NCI-H187 (cell line): ENCODE results near the gene UGT1A6.

Source experiments
- DNase-seq, 2 experiments: peaks; one replicate each; lab custom pipeline; 2025; lab: John Stamatoyannopoulos, UW

The UGT1A6 gene

GRCh38 chr2:233768076-233768475 is 75.4 kb downstream of the UGT1A6 start:
- no peak for DNase-seq

- no peak for DNase-seq
Observed at GRCh38 chr2:233769260-233769659, 76.6 kb downstream of the UGT1A6 start.

- DNase-seq: no peak
Observed at GRCh38 chr2:233772153-233772552, 79.5 kb downstream of the UGT1A6 start.

GRCh38 chr2:233772583-233772982 is 79.9 kb downstream of the UGT1A6 start:
- DNase-seq: no peak

GRCh38 chr2:233773854-233774253 is 81.2 kb downstream of the UGT1A6 start:
- DNase-seq: no peak

- DNase-seq: no peak
Observed at GRCh38 chr2:233775414-233775813, 82.7 kb downstream of the UGT1A6 start.

GRCh38 chr2:233778030-233778429 is 85.3 kb downstream of the UGT1A6 start, which contains the start of gene MROH2A:
TSS of gene MROH2A (plus strand) at chr2:233778330. CDS start at chr2:233779359, 1,029 bp downstream.
- DNase-seq: no peak

- DNase-seq: no peak
Observed at GRCh38 chr2:233779722-233780121, 87.0 kb downstream of the UGT1A6 start.

- no peak for DNase-seq
Observed at GRCh38 chr2:233780771-233781170, 88.1 kb downstream of the UGT1A6 start.

GRCh38 chr2:233789554-233789953 is 96.9 kb downstream of the UGT1A6 start:
- DNase-seq: no peak

- no peak for DNase-seq
Observed at GRCh38 chr2:233791151-233791882, 98.6 kb downstream of the UGT1A6 start.

- DNase-seq: no peak
Observed at GRCh38 chr2:233791883-233792329, 99.2 kb downstream of the UGT1A6 start.

- DNase-seq: no peak
Observed at GRCh38 chr2:233792720-233793119, 100.0 kb downstream of the UGT1A6 start.

GRCh38 chr2:233793465-233794127 is 100.9 kb downstream of the UGT1A6 start:
- no peak for DNase-seq

- no peak for DNase-seq
Observed at GRCh38 chr2:233794128-233794658, 101.5 kb downstream of the UGT1A6 start.

- no peak for DNase-seq
Observed at GRCh38 chr2:233795735-233796171, 103.1 kb downstream of the UGT1A6 start.

GRCh38 chr2:233796254-233796653 is 103.6 kb downstream of the UGT1A6 start:
- DNase-seq: no peak

GRCh38 chr2:233798335-233799086 is 105.8 kb downstream of the UGT1A6 start:
- DNase-seq: no peak

- no peak for DNase-seq
Observed at GRCh38 chr2:233799087-233799665, 106.5 kb downstream of the UGT1A6 start.

- DNase-seq: no peak
Observed at GRCh38 chr2:233799716-233800115, 107.0 kb downstream of the UGT1A6 start.

- DNase-seq: no peak
Observed at GRCh38 chr2:233800208-233800607, 107.5 kb downstream of the UGT1A6 start.
